Measurements from ENCODE around the gene CAPN15.

DNA sequence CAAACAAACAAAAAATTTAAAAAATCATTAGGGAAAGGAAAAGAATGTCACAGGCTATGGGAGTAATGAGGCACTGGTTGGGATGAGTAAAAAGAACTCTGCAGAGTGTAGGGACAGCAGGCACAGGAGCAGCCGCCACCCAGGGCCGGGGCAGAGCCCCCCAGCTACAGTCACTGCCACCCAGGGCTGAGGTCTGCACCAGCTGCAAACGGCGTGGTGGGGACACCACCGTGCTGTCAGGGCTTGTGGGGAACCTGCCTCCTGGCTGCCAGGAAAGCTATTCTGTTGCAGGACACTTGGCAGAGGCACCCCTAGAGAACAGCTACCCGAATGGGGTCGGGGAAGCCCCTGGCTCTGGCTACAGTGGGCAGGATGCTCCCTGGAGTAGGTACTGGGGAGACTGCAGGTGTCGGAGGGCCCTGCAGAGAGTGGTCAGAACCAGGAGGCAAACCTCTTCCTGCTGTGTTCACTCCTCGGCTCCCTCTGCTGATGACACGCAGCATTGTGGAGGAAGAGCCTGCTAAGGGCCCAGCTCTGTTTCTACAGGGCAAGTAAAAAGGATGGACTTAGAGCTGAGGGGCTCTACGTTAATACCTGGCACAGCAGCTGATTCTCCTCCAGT lies 32.3 kb upstream of the CAPN15 start:
- TF ChIP-seq, protein P1, sequence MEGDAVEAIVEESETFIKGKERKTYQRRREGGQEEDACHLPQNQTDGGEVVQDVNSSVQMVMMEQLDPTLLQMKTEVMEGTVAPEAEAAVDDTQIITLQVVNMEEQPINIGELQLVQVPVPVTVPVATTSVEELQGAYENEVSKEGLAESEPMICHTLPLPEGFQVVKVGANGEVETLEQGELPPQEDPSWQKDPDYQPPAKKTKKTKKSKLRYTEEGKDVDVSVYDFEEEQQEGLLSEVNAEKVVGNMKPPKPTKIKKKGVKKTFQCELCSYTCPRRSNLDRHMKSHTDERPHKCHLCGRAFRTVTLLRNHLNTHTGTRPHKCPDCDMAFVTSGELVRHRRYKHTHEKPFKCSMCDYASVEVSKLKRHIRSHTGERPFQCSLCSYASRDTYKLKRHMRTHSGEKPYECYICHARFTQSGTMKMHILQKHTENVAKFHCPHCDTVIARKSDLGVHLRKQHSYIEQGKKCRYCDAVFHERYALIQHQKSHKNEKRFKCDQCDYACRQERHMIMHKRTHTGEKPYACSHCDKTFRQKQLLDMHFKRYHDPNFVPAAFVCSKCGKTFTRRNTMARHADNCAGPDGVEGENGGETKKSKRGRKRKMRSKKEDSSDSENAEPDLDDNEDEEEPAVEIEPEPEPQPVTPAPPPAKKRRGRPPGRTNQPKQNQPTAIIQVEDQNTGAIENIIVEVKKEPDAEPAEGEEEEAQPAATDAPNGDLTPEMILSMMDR (conservative IDR thresholded peaks at IDR 0.05; ENCODE audit: low read length): peak; percentile 49
- no peak for TF ChIP-seq EZH2phosphoT487 (IDR thresholded peaks at IDR 0.05; ENCODE audit: borderline replicate concordance)

Measured in Loucy (cell line).